Cardiac septum (tissue), 1 donor: ENCODE data around the gene BTLA. TPM values are rescaled to one million over a fixed set of nuclear protein-coding genes. Genes with fewer than 3 reads are reported as not detected.
"Not testable (repeated sequence)": the region's sequence is repeated elsewhere in the genome, so short reads cannot be mapped to it uniquely, and the experiment has no call there.

Source experiments
- DNase-seq: peaks from one replicate; pipeline ENCODE4 v3.0.0-alpha.2; 2020; ENCODE audit warnings: low spot score
- intact Hi-C: fragments of 100-400 bp; cut with DNase I; formaldehyde crosslinking; loops from one replicate; pipeline ENCODE4 v1.14.0; 2022
- total RNA-seq: library from RNA; stranded (reverse); fragmentation: NEBNext Ultra II Directional; extraction: Animal tissue kit (Norgen Biotek cat#: 25700); gene quantifications from one replicate; pipeline ENCODE4 v1.2.1, GENCODE V29; 2021
- donor health status: DM: no; HTN: no; CAD: no.

BTLA gene
- total RNA-seq, 1 donor from 2014 or later: 0.35 TPM

- intact Hi-C loops, DNase-seq: not testable (repeated sequence)
Observed at GRCh38 chr3:112461787-112462186, 37.5 kb downstream of the BTLA start.

DNA sequence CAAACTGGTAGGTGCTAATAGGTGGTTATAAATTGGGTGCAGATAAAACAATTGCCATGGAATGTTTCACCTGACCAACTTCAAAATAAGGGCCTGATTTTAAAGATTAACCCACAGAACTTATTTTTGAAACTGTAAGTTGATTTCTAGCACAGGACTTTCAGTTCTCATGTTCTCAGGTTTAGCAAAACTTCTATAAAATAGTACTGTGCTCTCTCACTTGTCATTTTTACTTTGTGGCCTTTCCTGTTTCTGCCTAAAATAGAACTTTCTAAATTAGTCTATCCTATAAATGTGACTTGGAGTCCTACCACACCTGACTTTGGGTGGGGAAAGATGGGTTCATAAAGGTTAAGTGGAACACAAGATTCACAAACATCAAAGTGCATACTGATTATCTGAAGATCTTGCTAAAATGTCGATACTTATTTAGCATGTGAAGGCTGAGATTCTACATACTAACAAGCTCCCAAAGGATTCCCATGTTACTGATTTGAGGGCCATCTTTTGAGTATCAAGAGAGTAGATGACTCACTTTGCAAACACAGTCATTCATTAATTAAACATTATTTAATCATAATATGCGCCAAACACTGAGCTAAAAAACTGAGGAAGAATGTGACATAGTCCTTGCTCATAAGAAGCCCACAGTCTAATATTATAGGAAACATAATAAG, 38.6 kb downstream of the BTLA start:
- DNase-seq: no peak
- intact Hi-C loops: no loop called here

DNA sequence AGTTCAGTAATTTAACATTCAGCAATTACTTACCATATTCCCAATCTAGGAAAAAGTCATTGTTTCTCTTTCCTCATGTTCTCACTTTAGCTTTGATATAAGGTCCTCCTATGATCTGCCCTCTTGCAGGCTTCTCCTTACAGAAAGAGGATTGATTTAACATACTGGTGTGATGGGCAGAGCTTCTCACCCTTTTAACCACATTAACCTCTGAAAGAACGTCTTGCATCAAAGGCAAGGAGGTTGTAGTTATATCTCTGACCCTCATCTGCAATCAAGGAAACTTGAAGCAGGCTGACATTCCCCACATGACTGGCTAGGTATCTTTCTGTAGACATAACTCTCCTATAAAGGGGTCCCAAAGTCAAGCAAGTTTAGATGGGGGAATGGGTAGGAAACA, 39.5 kb downstream of the BTLA start:
- DNase-seq: no peak

GRCh38 chr3:112456147-112456546, 43.1 kb downstream of the BTLA start:
- intact Hi-C loops: no loop called here
- DNase-seq: no peak

More for the DNA sequence above, 39.5 kb downstream of the BTLA start:
- intact Hi-C loops: no loop called here

DNA sequence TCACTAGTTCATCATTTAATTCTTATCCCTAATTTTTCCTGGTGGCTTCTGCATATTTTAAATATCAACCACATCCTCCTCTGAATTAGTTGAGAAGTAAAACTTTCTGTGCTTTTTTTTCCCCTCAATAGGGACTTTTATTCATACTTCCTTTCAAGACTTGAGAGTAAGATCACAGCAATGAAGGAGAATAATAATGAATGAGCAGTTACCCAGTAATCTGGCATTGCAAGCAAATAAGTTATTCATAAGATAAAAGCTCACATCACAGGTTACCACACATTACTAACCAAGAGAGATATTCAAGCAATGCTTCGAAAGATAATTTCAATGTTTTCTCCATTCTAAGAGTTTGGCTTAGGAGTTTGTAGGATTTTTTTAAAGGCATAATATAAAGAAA, 50.3 kb downstream of the BTLA start:
- intact Hi-C loops: no loop called here
- DNase-seq: no peak

- no peak for DNase-seq
- intact Hi-C loops: no loop called here
Observed at GRCh38 chr3:112446343-112446742, 52.9 kb downstream of the BTLA start.

GRCh38 chr3:112445839-112446238, 53.4 kb downstream of the BTLA start:
- DNase-seq: no peak
- intact Hi-C loops: no loop called here

DNA sequence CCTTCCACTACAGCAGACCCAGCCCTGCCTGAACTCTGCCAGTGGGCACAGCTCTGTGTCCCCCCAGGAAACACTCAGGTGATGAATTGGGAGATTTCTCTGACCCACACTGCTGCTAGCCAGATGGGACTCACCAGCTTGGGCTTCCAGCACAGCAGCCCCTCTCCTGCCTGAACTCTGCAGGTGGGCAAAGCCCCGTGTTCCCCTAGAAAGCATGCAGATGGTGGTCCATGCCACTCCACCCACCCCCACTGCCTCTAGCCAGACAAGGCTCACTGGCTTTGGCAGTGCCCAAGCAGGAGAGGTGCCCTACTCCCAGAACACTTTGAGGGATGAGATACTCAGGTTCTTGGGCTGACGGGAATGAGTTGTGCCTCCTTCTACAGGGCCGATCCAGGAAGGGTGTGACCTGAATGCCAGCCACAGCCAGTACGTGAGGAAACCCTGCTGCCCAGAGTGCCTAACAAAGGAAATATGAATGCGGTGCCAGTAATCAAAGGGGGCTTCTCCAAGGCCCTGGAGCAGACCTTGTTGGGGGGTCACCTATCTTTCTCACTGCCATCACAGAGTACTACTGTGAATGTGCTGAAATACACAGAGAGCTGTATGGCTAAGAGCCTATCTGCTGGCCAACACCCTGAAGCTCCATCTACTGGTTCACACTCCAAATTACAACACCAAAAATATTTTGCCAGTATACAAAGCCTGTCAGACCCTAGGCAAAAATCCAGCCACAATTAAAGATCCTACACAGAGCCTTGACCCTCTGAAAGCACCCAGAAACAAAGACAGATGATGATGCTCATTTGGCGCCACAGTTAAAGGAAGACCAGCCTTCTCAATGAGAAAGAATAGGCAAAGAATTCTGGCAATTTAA, 61.9 kb downstream of the BTLA start:
- DNase-seq: no peak

GRCh38 chr3:112429960-112430359, 69.3 kb downstream of the BTLA start:
- no peak for DNase-seq
- intact Hi-C loops: no loop called here

More for the DNA sequence above, 61.9 kb downstream of the BTLA start:
- intact Hi-C loops: no loop called here

GRCh38 chr3:112427123-112427522, 72.1 kb downstream of the BTLA start:
- intact Hi-C loops: no loop called here

DNA sequence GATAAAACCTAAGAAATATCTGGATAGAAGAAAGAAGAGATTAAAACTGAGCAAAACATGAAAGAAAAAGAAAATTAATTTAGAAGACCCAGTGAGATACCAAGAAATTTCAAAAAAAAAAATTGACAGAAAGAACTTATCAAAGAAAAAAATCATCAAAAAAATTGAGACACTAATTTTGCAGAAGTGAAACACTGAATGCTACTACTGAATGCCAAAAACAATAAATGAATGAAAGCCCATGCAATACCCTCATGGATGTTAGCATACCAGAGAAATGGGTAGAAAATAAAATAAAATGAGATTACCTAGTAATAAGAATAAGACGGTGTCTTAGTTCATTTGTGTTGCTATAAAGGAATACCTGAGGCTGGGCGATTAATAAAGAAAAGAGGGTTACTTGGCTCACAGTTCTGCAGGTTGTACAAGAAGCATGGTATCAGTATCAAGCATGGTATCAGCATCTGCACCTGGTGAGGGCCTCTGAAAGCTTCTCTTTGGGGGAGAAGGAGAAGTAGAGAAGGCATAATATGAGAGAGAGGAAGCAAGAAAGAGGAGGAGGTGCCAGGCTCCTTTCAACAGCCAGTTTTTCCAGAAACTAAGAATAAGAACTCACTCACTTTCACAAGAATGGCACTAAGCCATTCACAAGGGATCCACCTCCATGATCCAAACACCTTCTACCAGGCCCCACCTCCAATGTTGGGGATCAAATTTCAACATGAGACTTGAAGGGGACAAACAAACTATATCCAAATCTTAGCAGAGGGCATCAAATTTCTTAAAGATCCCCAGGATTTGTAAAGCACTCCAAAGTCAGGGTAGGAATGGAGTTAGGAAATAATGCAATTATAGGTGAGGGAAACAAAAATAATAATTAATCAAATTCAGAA, 73.2 kb downstream of the BTLA start:
- intact Hi-C loops: no loop called here

More at GRCh38 chr3:112427123-112427522, 72.1 kb downstream of the BTLA start:
- DNase-seq: no peak

GRCh38 chr3:112425382-112425781, 73.9 kb downstream of the BTLA start:
- intact Hi-C loops: no loop called here

More for the DNA sequence above, 73.2 kb downstream of the BTLA start:
- DNase-seq: no peak

GRCh38 chr3:112424394-112424793, 74.9 kb downstream of the BTLA start:
- no peak for DNase-seq
- intact Hi-C loops: no loop called here

More at GRCh38 chr3:112425382-112425781, 73.9 kb downstream of the BTLA start:
- no peak for DNase-seq

DNA sequence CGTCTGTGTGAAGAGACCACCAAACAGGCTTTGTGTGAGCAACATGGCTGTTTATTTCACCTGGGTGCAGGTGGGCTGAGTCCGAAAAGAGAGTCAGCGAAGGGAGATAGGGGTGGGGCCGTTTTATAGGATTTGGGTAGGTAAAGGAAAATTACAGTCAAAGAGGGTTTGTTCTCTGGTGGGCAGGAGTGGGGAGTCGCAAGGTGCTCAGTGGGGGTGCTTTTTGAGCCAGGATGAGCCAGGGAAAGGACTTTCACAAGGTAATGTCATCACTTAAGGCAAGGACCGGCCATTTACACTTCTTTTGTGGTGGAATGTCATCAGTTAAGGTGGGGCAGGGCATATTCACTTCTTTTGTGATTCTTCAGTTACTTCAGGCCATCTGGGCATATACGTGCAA, 76.4 kb downstream of the BTLA start:
- DNase-seq, intact Hi-C loops: not testable (repeated sequence)

- DNase-seq, intact Hi-C loops: not testable (repeated sequence)
Observed at GRCh38 chr3:112418526-112418925, 80.7 kb downstream of the BTLA start.

DNA sequence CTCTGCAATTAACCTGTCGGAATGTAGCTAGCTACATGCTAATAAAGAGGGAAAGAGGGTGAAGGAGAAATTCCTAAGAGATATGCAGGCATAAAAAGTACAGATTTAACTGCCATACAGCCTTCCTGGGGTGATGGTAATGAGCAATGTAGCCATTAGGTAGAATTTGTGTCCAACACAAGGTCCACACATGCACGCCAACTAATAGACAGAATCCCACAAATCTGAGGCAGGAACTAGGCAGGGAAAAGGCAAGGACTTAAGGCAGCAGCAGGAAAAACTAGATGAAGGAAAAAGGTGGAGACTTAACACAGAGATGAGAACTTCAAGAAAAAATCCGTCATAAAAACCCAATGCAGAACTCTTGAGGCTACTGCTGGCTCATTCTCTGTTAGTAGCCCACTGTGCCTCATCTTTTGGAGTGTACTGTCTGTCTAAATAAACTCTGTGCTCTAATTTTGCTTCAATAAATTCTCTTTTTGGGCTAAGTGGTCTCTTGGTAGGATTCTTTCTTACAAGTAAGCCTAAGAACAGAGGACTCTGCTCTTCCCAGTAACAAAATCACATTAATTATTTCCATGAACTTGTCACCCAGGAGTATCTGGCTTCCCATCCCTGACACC, 81.5 kb downstream of the BTLA start:
- intact Hi-C loops: no loop called here
- no peak for DNase-seq

- intact Hi-C loops: no loop called here
- no peak for DNase-seq
Observed at GRCh38 chr3:112416391-112417212, 82.7 kb downstream of the BTLA start.

- DNase-seq: no peak
- intact Hi-C loops: no loop called here
Observed at GRCh38 chr3:112415390-112415789, 83.9 kb downstream of the BTLA start.
